K562 (cell line): ENCODE data around the gene EYA3. TPM values are rescaled to one million over a fixed set of nuclear protein-coding genes. Genes with fewer than 3 reads are reported as not detected.

Source experiments
- ATAC-seq: fragments of 200-7000 bp; cut with Tn5 transposase; 3 replicates; pipeline ENCODE4 v1.9.1; 2020; ENCODE audit warnings: moderate library complexity
- BruUV-seq: library from RNA; stranded (reverse); fragments of 400-500 nt; replicated peaks from 2 replicates; lab custom pipeline; 2021; lab: Mats Ljungman, UMichigan
- CTCF ChIA-PET: fragments of 300-600 bp; formaldehyde crosslinking; extraction: SDS; loops from one replicate; lab custom pipeline; 2021; ENCODE audit warnings: low intra/inter-chr PET ratio; lab: Yijun Ruan, JAX
- POLR2A ChIA-PET: fragments of 300-600, 350-650 bp; sonication (Branson Sonifier 250); formaldehyde crosslinking; extraction: SDS; loops from one replicate; lab custom pipeline; 2021; ENCODE audit warnings: antibody characterized with exemption, inconsistent platforms; lab: Yijun Ruan, JAX
- DNase-seq, 4 experiments: peaks; one replicate each; pipeline versions ENCODE4 v3.0.0 to v3.0.0-alpha.2; 2011 to 2018; ENCODE audit warnings: low spot score in 3 of 4, mixed read lengths in 3 of 4; ENCODE audit errors: extremely low read depth in 1 of 4
- FAIRE-seq: peaks from 2 replicates; lab custom pipeline; 2011; peaks lifted over from hg19 to GRCh38; lab: Jason Lieb, UNC
- H2AFZ ChIP-seq: 2 replicates; pipeline ENCODE4 v1.6.0; 2011; ENCODE audit warnings: low read depth, low read length, control low read depth, inconsistent platforms
- H3K27ac ChIP-seq: fragments of 200-600 bp; 3 replicates; pipeline ENCODE4 v1.8.0; 2011; ENCODE audit warnings: low read depth, mild to moderate bottlenecking, control low read depth, inconsistent platforms, low read length, moderate library complexity, mixed read lengths; ENCODE audit errors: extremely low read depth
- H3K27me3 ChIP-seq, 2 experiments: fragments of 300-600 bp in 1 of 2; 2 replicates in 1 of 2; 3 replicates in 1 of 2; pipeline versions ENCODE4 v1.6.0 to v1.8.0; 2011; ENCODE audit warnings: inconsistent platforms in 2 of 2, low read length in 2 of 2, mild to moderate bottlenecking in 1 of 2, mixed read lengths in 1 of 2, moderate library complexity in 1 of 2; ENCODE audit not compliant: control insufficient read depth in 2 of 2, insufficient read depth in 2 of 2
- H3K36me3 ChIP-seq: fragments of 300-600 bp; 3 replicates; pipeline ENCODE4 v1.8.0; 2011; ENCODE audit warnings: mild to moderate bottlenecking, low read length, inconsistent platforms; ENCODE audit not compliant: control insufficient read depth, insufficient read depth
- H3K4me1 ChIP-seq, 2 experiments: fragments of 200-600 bp in 1 of 2; replicated peaks in 1 of 2; 2 replicates in 1 of 2; 3 replicates in 1 of 2; pipeline versions ENCODE4 v1.5.1 to v1.8.0; 2011; ENCODE audit warnings: inconsistent platforms in 2 of 2, low read length in 2 of 2, mild to moderate bottlenecking in 1 of 2, mixed read lengths in 1 of 2, moderate library complexity in 1 of 2; ENCODE audit not compliant: control insufficient read depth in 2 of 2, insufficient read depth in 2 of 2
- H3K4me2 ChIP-seq: 2 replicates; pipeline ENCODE4 v1.6.1; 2011; ENCODE audit warnings: low read length, control low read depth, inconsistent platforms, mixed read lengths; ENCODE audit not compliant: insufficient read depth
- H3K4me3 ChIP-seq: fragments of 200-600 bp; sonication (generic), shearing (Covaris generic); 2 replicates; pipeline ENCODE4 v1.5.1; 2016; ENCODE audit warnings: control low read depth, inconsistent platforms
- H3K79me2 ChIP-seq: fragments of 200-600 bp; 3 replicates; pipeline ENCODE4 v1.8.0; 2011; ENCODE audit warnings: low read length, inconsistent platforms; ENCODE audit not compliant: control insufficient read depth, insufficient read depth
- H3K9ac ChIP-seq, 2 experiments: 2 replicates each; pipeline versions ENCODE4 v1.6.0 to v1.6.1; 2011; ENCODE audit warnings: low read depth in 2 of 2, low read length in 2 of 2, control low read depth in 1 of 2, inconsistent platforms in 1 of 2, mild to moderate bottlenecking in 1 of 2, mixed read lengths in 1 of 2; ENCODE audit not compliant: insufficient read depth in 1 of 2
- H3K9me1 ChIP-seq: one replicate; pipeline ENCODE4 v1.6.0; 2011; ENCODE audit warnings: inconsistent platforms, mild to moderate bottlenecking, low read length, moderate library complexity; ENCODE audit not compliant: control insufficient read depth, insufficient read depth
- H3K9me3 ChIP-seq: replicated peaks from 2 replicates; pipeline ENCODE4 v1.5.1; 2011; ENCODE audit warnings: low read depth, low read length, inconsistent platforms; ENCODE audit not compliant: control insufficient read depth, insufficient read depth
- H4K20me1 ChIP-seq: replicated peaks from 2 replicates; pipeline ENCODE4 v1.6.1; 2011; ENCODE audit warnings: low read length, inconsistent platforms, mixed read lengths; ENCODE audit not compliant: control insufficient read depth, insufficient read depth
- MEIS2 ChIP-seq: fragments of 450-650 bp; IDR thresholded peaks from 2 replicates; pipeline ENCODE4 v1.6.1; 2014; ENCODE audit warnings: mild to moderate bottlenecking; ENCODE audit not compliant: partially characterized antibody
- NFE2 ChIP-seq: IDR thresholded peaks from 2 replicates; pipeline ENCODE4 v1.6.1; 2014; ENCODE audit warnings: antibody characterized with exemption, low read depth
- ZNF24 ChIP-seq: fragments of 450-650 bp; IDR thresholded peaks from 2 replicates; pipeline ENCODE4 v1.6.1; 2016
- WGBS: fragments of 100-300 bp; shearing (Covaris generic); methylation state at CpG from one replicate; pipeline ENCODE4 v1.1.6; 2016; ENCODE audit warnings: low coverage, mixed read lengths; ENCODE audit not compliant: insufficient coverage; ENCODE audit errors: missing lambda C conversion rate; 5-methylcytosine and 5-hydroxymethylcytosine counted together
- in situ Hi-C: fragments of 300-500 bp; cut with MboI; formaldehyde crosslinking; loops from 4 replicates; pipeline ENCODE4 v1.15.0; 2018; ENCODE audit warnings: inconsistent platforms, mixed read lengths
- intact Hi-C: fragments of 100-400 bp; cut with micrococcal nuclease; formaldehyde crosslinking; loops from 2 replicates; pipeline ENCODE4 v1.14.2; 2022
- polyA plus RNA-seq, 8 experiments: library from polyadenylated mRNA; depleted of rRNA in 4 of 8; stranded (reverse) in 5 of 8; unstranded in 3 of 8; fragments of >200 nt; fragmentation: Nextera tagmentation in 2 of 8; fragmentation: Illumina TruSeq in 1 of 8; extraction: Ambion mirVana in 2 of 8; extraction: Trizol in 1 of 8; gene quantifications; 2 replicates each; pipeline versions ENCODE4 v1.2.1 to v1.2.3, GENCODE V29; 2011 to 2014; ENCODE audit warnings: inconsistent platforms in 1 of 8, missing spikeins in 1 of 8
- total RNA-seq, 7 experiments: library from RNA; depleted of rRNA in 6 of 7; stranded (reverse); fragments of >200 nt in 6 of 7; fragmentation: Illumina TruSeq in 2 of 7; extraction: Trizol in 2 of 7; gene quantifications; 2 replicates each; pipeline versions ENCODE4 v1.2.1 to v1.2.3, GENCODE V29; 2011 to 2021; ENCODE audit warnings: low replicate concordance in 1 of 7
- TF ChIP-seq, protein P1 (sequence below): fragments of 450-650 bp; formaldehyde crosslinking; IDR thresholded peaks from 2 replicates; pipeline ENCODE4 v1.4.0; 2022; ENCODE audit warnings: mild to moderate bottlenecking, moderate library complexity

EYA3 gene
- total and polyA plus RNA-seq, 9 of the 15 experiments (the other 6 are each of a cell fraction or from before 2014, with no cell fraction given) = 21.7 to 64.0 (median 43.6) TPM

- Histone ChIP-seq H4K20me1 (no peaks in the 10 kb centered on the region), H3K9me3 (0 out of 2 replicates have a peak, but pooled peaks cover under 1% of the 10 kb centered on the region), H3K36me3 (peaks cover 10% of the 10 kb centered on the region; the same call in 2 of the 3 replicates), H3K27me3 (no peaks in the 10 kb centered on the region), H2AFZ (no peak overlapping the region), H3K9me1 (peaks cover 3% of the 10 kb centered on the region), H3K79me2 (peaks cover 95% of the 10 kb centered on the region), H3K4me1 (peaks cover 10 to 21% of the 10 kb centered on the region in 2 experiments), H3K9ac (no peak overlapping the region), H3K4me2 (no peak overlapping the region), H3K27ac (peak overlapping the region; percentile 73; the same call in 1 of the 3 replicates), H3K4me3 (no peak overlapping the region)
- no peak for ATAC-seq
- DNase-seq = no peak
- no peak for FAIRE-seq
- ChIA-PET POLR2A (interaction anchor here (0.5 to 3.0 kb wide), 8 partner anchors 8 to 618 kb away, joined by 3 to 14 read pairs (median 5); no protein-coding TSS in a partner anchor), CTCF (no interaction called here)
- TF ChIP-seq ZNF24 (no peak), NFE2 (0 out of 2 replicates have a peak, but pooled peaks have one; percentile 30), MEIS2 (peak; percentile 37)
- TF ChIP-seq, protein P1, sequence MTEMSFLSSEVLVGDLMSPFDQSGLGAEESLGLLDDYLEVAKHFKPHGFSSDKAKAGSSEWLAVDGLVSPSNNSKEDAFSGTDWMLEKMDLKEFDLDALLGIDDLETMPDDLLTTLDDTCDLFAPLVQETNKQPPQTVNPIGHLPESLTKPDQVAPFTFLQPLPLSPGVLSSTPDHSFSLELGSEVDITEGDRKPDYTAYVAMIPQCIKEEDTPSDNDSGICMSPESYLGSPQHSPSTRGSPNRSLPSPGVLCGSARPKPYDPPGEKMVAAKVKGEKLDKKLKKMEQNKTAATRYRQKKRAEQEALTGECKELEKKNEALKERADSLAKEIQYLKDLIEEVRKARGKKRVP (CRISPR knock-in tag) = no peak
- BruUV-seq = no TSS peak
- WGBS = 28% methylated on average over 2 of the region's 2 CpGs
- in situ Hi-C loops (no loop called here), intact Hi-C loops (no loop called here)
Measured at GRCh38 chr1:28067523-28068090, 20.8 kb downstream of the EYA3 start.
